SU-DHL-6 (cell line): Measurements from ENCODE around the gene LMO7.

Experiments used
- H2AFZ ChIP-seq: fragments of 200-600 bp; sonication (generic); 2 replicates; pipeline ENCODE4 v1.6.1; 2014; ENCODE audit warnings: low read depth, mild to moderate bottlenecking, moderate library complexity, mixed read lengths, antibody characterized with exemption, low read length; ENCODE audit not compliant: severe bottlenecking
- H3F3A ChIP-seq: fragments of 200-600 bp; shearing (Covaris generic); 2 replicates; pipeline ENCODE4 v1.6.0; 2016; ENCODE audit warnings: antibody characterized with exemption, mild to moderate bottlenecking; ENCODE audit not compliant: insufficient read depth
- H3K27ac ChIP-seq: fragments of 200-600 bp; sonication (generic); 2 replicates; pipeline ENCODE4 v1.5.1; 2016; ENCODE audit warnings: low read depth, mild to moderate bottlenecking, low read length, moderate library complexity, mixed read lengths
- H3K27me3 ChIP-seq: fragments of 200-600 bp; sonication (generic), shearing (Covaris generic); 2 replicates; pipeline ENCODE4 v1.6.0; 2014; ENCODE audit warnings: mild to moderate bottlenecking, low read length
- H3K36me3 ChIP-seq: fragments of 200-600 bp; sonication (generic); 2 replicates; pipeline ENCODE4 v1.6.1; 2014; ENCODE audit warnings: mild to moderate bottlenecking, low read length, mixed read lengths
- H3K4me2 ChIP-seq: fragments of 300-600, 200-600 bp; shearing (Covaris generic), sonication (generic); 2 replicates; pipeline ENCODE4 v1.6.0; 2014; ENCODE audit warnings: low read length, low read depth, mild to moderate bottlenecking; ENCODE audit not compliant: poor library complexity, severe bottlenecking
- H3K4me3 ChIP-seq: fragments of 200-600 bp; sonication (generic); 2 replicates; pipeline ENCODE4 v1.5.1; 2014; ENCODE audit warnings: antibody characterized with exemption, low read length, mild to moderate bottlenecking, mixed read lengths; ENCODE audit not compliant: insufficient read depth, poor library complexity, severe bottlenecking
- H3K79me2 ChIP-seq: fragments of 200-600 bp; sonication (generic); 2 replicates; pipeline ENCODE4 v1.6.1; 2014; ENCODE audit warnings: mild to moderate bottlenecking, low read length, moderate library complexity; ENCODE audit not compliant: insufficient read depth
- H3K9ac ChIP-seq: fragments of 200-600 bp; sonication (generic); 2 replicates; pipeline ENCODE4 v1.7.0; 2014; ENCODE audit warnings: mild to moderate bottlenecking, low read length
- H3K9me2 ChIP-seq: fragments of 200-600 bp; sonication (generic); replicated peaks from 2 replicates; pipeline ENCODE4 v1.6.1; 2014; ENCODE audit warnings: low read length; ENCODE audit not compliant: insufficient read depth
- H3K9me3 ChIP-seq: fragments of 200-600 bp; sonication (generic); 2 replicates; pipeline ENCODE4 v1.6.1; 2014; ENCODE audit warnings: low read length, mixed read lengths; ENCODE audit not compliant: insufficient read depth
- H4K20me1 ChIP-seq: fragments of 200-600 bp; sonication (generic); 2 replicates; pipeline ENCODE4 v1.6.1; 2014; ENCODE audit warnings: low read depth, mild to moderate bottlenecking, antibody characterized with exemption, low read length, moderate library complexity, mixed read lengths
- EZH2phosphoT487 ChIP-seq: fragments of 200-600 bp; sonication (generic), shearing (Covaris generic); conservative IDR thresholded peaks from 2 replicates; pipeline ENCODE4 v1.6.1; 2018; ENCODE audit warnings: mild to moderate bottlenecking, antibody characterized with exemption, low read length, moderate library complexity, mixed read lengths
- TF ChIP-seq, protein P1 (sequence below): fragments of 200-600 bp; sonication (generic); IDR thresholded peaks from one replicate; pipeline ENCODE4 v1.5.1; 2017; ENCODE audit warnings: antibody characterized with exemption, mild to moderate bottlenecking, low read length, moderate library complexity; ENCODE audit not compliant: insufficient read depth, poor library complexity, severe bottlenecking

Gene LMO7

DNA sequence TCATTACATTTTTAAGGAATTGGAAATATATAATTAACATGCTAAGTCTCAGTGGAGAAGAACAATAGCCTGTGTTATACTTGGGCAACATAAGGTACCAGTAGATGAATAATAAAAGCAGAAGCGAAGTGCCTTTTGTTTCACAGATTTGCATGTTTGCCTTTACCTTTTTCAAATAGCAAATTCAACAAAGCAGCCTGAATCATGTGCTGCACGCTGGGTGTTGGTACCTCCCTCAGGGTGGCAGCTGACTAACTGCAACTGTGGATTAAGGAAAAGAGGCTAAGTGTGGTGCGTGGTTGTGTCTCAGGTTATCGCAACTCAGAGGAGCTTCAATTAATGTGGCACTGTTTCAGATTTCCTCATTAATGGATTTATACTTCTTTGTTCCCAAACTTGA lies 189.0 kb downstream of the LMO7 start:
- H4K20me1 ChIP-seq = no peaks in the 10 kb centered on the region
- H3K27me3 ChIP-seq = no peaks in the 10 kb centered on the region
- H3K27ac ChIP-seq = no peak overlapping the region
- peaks cover 50% of the 10 kb centered on the region for H3K36me3 ChIP-seq
- H3K9me3 ChIP-seq = no peaks in the 10 kb centered on the region
- peaks cover 15% of the 10 kb centered on the region; the same call in 1 of the 2 replicates for H3K79me2 ChIP-seq
- no peak overlapping the region for H2AFZ ChIP-seq
- H3K4me2 ChIP-seq = no peak overlapping the region
- no peak overlapping the region for H3K4me3 ChIP-seq
- H3K9ac ChIP-seq = no peak overlapping the region
- 0 out of 2 replicates have a peak, but pooled peaks cover 11% of the 10 kb centered on the region for H3F3A ChIP-seq
- TF ChIP-seq EZH2phosphoT487 = no peak
- TF ChIP-seq, protein P1, sequence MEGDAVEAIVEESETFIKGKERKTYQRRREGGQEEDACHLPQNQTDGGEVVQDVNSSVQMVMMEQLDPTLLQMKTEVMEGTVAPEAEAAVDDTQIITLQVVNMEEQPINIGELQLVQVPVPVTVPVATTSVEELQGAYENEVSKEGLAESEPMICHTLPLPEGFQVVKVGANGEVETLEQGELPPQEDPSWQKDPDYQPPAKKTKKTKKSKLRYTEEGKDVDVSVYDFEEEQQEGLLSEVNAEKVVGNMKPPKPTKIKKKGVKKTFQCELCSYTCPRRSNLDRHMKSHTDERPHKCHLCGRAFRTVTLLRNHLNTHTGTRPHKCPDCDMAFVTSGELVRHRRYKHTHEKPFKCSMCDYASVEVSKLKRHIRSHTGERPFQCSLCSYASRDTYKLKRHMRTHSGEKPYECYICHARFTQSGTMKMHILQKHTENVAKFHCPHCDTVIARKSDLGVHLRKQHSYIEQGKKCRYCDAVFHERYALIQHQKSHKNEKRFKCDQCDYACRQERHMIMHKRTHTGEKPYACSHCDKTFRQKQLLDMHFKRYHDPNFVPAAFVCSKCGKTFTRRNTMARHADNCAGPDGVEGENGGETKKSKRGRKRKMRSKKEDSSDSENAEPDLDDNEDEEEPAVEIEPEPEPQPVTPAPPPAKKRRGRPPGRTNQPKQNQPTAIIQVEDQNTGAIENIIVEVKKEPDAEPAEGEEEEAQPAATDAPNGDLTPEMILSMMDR = no peak
- no peaks in the 10 kb centered on the region for H3K9me2 ChIP-seq

DNA sequence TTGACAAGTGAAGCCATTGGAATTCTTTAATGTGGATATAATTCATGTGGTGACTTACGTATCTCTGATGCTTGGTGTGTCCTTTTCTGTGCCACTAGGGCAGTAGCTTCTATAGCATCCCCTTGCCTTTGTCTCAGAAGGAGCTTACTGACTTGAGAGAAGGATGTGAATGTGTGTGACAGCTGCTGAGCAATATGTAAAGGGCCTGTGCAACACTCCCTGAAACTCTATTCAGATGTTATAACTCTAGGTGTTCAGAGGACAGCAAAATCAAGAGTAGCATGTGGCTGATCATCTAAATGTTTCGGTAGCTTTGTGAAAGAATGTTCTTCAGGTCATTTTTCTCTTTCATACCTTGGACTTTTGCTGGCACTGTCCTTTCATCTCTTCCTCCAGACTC lies 189.5 kb downstream of the LMO7 start:
- Histone ChIP-seq H3K36me3 (peaks cover 51% of the 10 kb centered on the region), H3K9me3 (no peaks in the 10 kb centered on the region), H3K4me3 (no peak overlapping the region), H3K4me2 (no peak overlapping the region), H3K9me2 (no peaks in the 10 kb centered on the region), H3K79me2 (peaks cover 15% of the 10 kb centered on the region; the same call in 1 of the 2 replicates), H3K9ac (no peak overlapping the region), H3F3A (0 out of 2 replicates have a peak, but pooled peaks cover 11% of the 10 kb centered on the region), H4K20me1 (no peaks in the 10 kb centered on the region), H3K27ac (no peak overlapping the region), H2AFZ (no peak overlapping the region), H3K27me3 (no peaks in the 10 kb centered on the region)
- no peak for TF ChIP-seq EZH2phosphoT487
- TF ChIP-seq, protein P1 = no peak

DNA sequence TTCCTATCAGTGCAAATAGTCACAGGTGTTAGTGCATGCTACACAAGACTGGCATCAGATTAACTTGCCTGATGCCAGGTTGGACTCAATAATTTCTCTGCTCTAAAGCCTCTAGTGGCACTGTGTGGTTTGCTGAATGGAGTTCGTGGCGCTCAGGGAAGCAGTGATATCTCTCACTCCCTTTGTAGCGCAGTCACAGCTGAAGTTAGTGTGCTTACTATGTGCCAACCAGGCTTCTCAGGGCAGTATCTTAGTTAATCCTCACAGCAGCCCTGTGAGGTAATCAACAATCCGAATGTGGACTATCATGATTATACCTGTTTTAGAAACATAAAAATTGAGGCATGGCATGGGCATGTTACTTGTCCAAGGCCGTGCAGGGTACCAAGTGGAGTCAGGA lies 190.3 kb downstream of the LMO7 start:
- Histone ChIP-seq H3K4me3 (no peak overlapping the region), H3K79me2 (peaks cover 15% of the 10 kb centered on the region; the same call in 1 of the 2 replicates), H3K9ac (no peak overlapping the region), H4K20me1 (no peaks in the 10 kb centered on the region), H3K36me3 (peaks cover 59% of the 10 kb centered on the region), H3F3A (0 out of 2 replicates have a peak, but pooled peaks cover 10% of the 10 kb centered on the region), H3K4me2 (no peak overlapping the region), H3K9me3 (no peaks in the 10 kb centered on the region), H3K27ac (no peak overlapping the region), H3K27me3 (no peaks in the 10 kb centered on the region), H3K9me2 (no peaks in the 10 kb centered on the region), H2AFZ (no peak overlapping the region)
- TF ChIP-seq, protein P1 = no peak
- no peak for TF ChIP-seq EZH2phosphoT487
